Measurements from ENCODE around the gene AHCTF1. TPM values are rescaled to one million over a fixed set of nuclear protein-coding genes. Genes with fewer than 3 reads are reported as not detected.
"Not testable (repeated sequence)": the region's sequence is repeated elsewhere in the genome, so short reads cannot be mapped to it uniquely, and the experiment has no call there.

The AHCTF1 gene
- total and polyA plus RNA-seq, 4 experiments from 2014 or later = 5.7 to 59.0 (median 38.8) TPM

DNA sequence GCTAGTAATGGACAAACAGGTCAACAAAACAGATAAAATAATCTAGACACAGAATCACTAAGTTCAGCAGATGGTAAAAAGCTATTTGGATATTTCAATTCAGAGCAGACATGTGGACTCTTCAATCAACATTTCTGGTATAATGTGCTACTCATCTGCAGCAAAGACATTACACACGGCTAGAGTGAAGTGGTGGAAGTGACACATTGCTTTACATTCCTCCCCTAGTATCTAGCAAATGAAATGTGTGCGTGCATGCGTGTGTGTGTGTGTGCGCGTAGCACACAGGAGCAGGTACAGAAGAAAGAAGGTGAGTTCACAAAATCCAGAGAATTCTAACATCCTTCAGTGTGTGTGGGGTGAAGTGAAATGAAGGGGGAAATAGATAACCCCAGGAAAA, 8.3 kb downstream of the AHCTF1 start:
- H3K36me3 ChIP-seq (ENCODE audit: insufficient read depth, low read length) = no peaks in the 10 kb centered on the region
- intact Hi-C loops (cut with micrococcal nuclease) = no loop called here
- H3K4me1 ChIP-seq (ENCODE audit: insufficient read depth, low read length) = peaks cover 63% of the 10 kb centered on the region
- Mint-ChIP-seq H3K36me3 (peaks cover 17 to 38% of the 10 kb centered on the region in 2 donors), H3K4me3 (peak overlapping the region in 5 of 8 donors; percentile 41 to 70 (median 61)), H3K27me3 (no peaks in the 10 kb centered on the region), H3K4me1 (peaks cover 38 to 71% (median 45%) of the 10 kb centered on the region in 4 donors), H3K27ac (peak overlapping the region in 3 of 7 donors; percentile 33 to 57 (median 54)), H3K9me3 (peaks cover 0 to 5% (median 0%) of the 10 kb centered on the region in 8 donors)
- POLR2A ChIA-PET (ENCODE audit: partially characterized antibody) = no interaction called here
- no peaks in the 10 kb centered on the region for H3K9me3 ChIP-seq (ENCODE audit: control insufficient read depth in 1 of 2, low read length in 2 of 2)
- CTCF ChIA-PET (ENCODE audit: partially characterized antibody) = no interaction called here
- H3K27me3 ChIP-seq (ENCODE audit: insufficient read depth, low read length) = no peaks in the 10 kb centered on the region
- H3K4me3 ChIP-seq (ENCODE audit: low read length in 2 of 2) = no peak overlapping the region
- no peak overlapping the region for H3K27ac ChIP-seq (ENCODE audit: low read depth, low read length)
- no peak for DNase-seq

DNA sequence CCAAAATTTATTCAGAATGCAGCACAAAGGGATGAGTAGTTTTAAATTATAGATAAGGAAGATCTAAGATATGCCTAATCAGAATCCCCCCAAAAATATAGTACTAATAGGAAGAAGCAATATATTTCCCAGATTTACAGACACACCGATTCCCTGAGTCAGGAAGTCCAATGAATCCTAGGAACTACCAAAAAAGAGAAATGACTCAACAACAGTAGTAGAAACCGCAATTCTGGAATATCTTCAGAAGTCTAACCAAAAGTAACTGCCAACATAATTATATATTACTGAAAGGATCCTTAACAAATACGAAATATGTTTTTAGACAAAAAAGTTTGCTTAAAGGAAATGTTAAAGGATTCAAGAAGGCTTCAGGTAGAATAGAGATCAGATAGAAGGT, 10.3 kb downstream of the AHCTF1 start:
- no peaks in the 10 kb centered on the region for H3K27me3 Mint-ChIP-seq
- POLR2A ChIA-PET (ENCODE audit: partially characterized antibody) = no interaction called here
- Histone ChIP-seq H3K27me3 (ENCODE audit: insufficient read depth, low read length) (no peaks in the 10 kb centered on the region), H3K36me3 (ENCODE audit: insufficient read depth, low read length) (peaks cover 12% of the 10 kb centered on the region), H3K9me3 (ENCODE audit: control insufficient read depth in 1 of 2, low read length in 2 of 2) (no peaks in the 10 kb centered on the region), H3K4me1 (ENCODE audit: insufficient read depth, low read length) (peaks cover 54% of the 10 kb centered on the region), H3K27ac (ENCODE audit: low read depth, low read length) (no peak overlapping the region), H3K4me3 (ENCODE audit: low read length in 2 of 2) (no peak overlapping the region)
- DNase-seq = no peak
- H3K9me3 Mint-ChIP-seq = peaks cover 0 to 4% (median 0%) of the 10 kb centered on the region in 8 donors
- H3K4me3 Mint-ChIP-seq = peak overlapping the region in 2 of 8 donors; percentile 3 to 37
- CTCF ChIA-PET (ENCODE audit: partially characterized antibody) = no interaction called here
- intact Hi-C loops (cut with micrococcal nuclease) = no loop called here
- peaks cover 38 to 63% (median 50%) of the 10 kb centered on the region in 4 donors for H3K4me1 Mint-ChIP-seq
- peaks cover 17 to 48% of the 10 kb centered on the region in 2 donors for H3K36me3 Mint-ChIP-seq
- peak overlapping the region in 1 of 7 donors; percentile 28 for H3K27ac Mint-ChIP-seq

DNA sequence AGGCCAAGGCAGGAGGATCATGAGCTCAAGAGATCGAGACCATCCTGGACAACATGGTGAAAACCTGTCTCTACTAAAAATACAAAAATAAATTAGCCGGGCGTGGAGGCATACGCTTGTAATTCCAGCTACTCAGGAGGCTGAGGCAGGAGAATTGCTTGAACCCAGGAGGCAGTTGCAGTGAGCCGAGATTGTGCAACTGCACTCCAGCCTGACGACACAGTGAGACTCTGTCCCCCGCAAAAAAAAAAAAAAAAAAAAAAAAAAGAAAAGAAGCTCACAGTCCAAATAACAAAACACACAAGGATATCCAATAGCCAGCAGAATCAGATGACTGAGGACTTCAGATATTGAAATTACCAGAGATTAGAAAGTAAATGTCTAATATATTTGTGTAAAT, 11.8 kb downstream of the AHCTF1 start:
- Mint-ChIP-seq H3K4me1 (peaks cover 34 to 52% (median 40%) of the 10 kb centered on the region in 4 donors), H3K27me3 (no peaks in the 10 kb centered on the region), H3K27ac (no peak overlapping the region), H3K9me3 (no peaks in the 10 kb centered on the region), H3K36me3 (peaks cover 16 to 53% of the 10 kb centered on the region in 2 donors), H3K4me3 (no peak overlapping the region)
- intact Hi-C loops (cut with micrococcal nuclease) = no loop called here
- no peak for DNase-seq
- no peaks in the 10 kb centered on the region for H3K27me3 ChIP-seq (ENCODE audit: insufficient read depth, low read length)
- no peak overlapping the region for H3K4me3 ChIP-seq (ENCODE audit: low read length in 2 of 2)
- H3K4me1 ChIP-seq (ENCODE audit: insufficient read depth, low read length) = peaks cover 41% of the 10 kb centered on the region
- CTCF ChIA-PET (ENCODE audit: partially characterized antibody) = interaction anchor here (0.7 to 1.4 kb wide), 2 partner anchors 12 to 52 kb away, joined by 3 to 8 read pairs; no protein-coding TSS in a partner anchor
- POLR2A ChIA-PET (ENCODE audit: partially characterized antibody) = no interaction called here
- peaks cover 12% of the 10 kb centered on the region for H3K36me3 ChIP-seq (ENCODE audit: insufficient read depth, low read length)
- H3K9me3 ChIP-seq (ENCODE audit: control insufficient read depth in 1 of 2, low read length in 2 of 2) = no peaks in the 10 kb centered on the region
- no peak overlapping the region for H3K27ac ChIP-seq (ENCODE audit: low read depth, low read length)

- H3K4me3 ChIP-seq (ENCODE audit: low read length in 2 of 2); H3K9me3 Mint-ChIP-seq; H3K27ac Mint-ChIP-seq; CTCF ChIA-PET (ENCODE audit: partially characterized antibody); H3K4me3 Mint-ChIP-seq; H3K27me3 ChIP-seq (ENCODE audit: insufficient read depth, low read length); H3K27me3 Mint-ChIP-seq; H3K27ac ChIP-seq (ENCODE audit: low read depth, low read length); DNase-seq; H3K9me3 ChIP-seq (ENCODE audit: control insufficient read depth in 1 of 2, low read length in 2 of 2); intact Hi-C loops (cut with micrococcal nuclease): not testable (repeated sequence)
- Histone ChIP-seq H3K4me1 (ENCODE audit: insufficient read depth, low read length) (peaks cover 16% of the 10 kb centered on the region), H3K36me3 (ENCODE audit: insufficient read depth, low read length) (peaks cover 20% of the 10 kb centered on the region)
- H3K4me1 Mint-ChIP-seq = peaks cover 19 to 34% (median 25%) of the 10 kb centered on the region in 4 donors
- H3K36me3 Mint-ChIP-seq = peaks cover 25 to 64% of the 10 kb centered on the region in 2 donors
- POLR2A ChIA-PET (ENCODE audit: partially characterized antibody) = interaction anchor here (0.7 kb wide), 1 partner anchor 1758 kb away, joined by 3 read pairs; no protein-coding TSS in a partner anchor
These were observed 15.5 kb downstream of the AHCTF1 start for GRCh38 chr1:246916026-246916923.

GRCh38 chr1:246907472-246907871, 24.3 kb downstream of the AHCTF1 start:
- peaks cover 51 to 70% of the 10 kb centered on the region in 2 donors for H3K36me3 Mint-ChIP-seq
- H3K36me3 ChIP-seq (ENCODE audit: insufficient read depth, low read length) = peaks cover 40% of the 10 kb centered on the region
- POLR2A ChIA-PET (ENCODE audit: partially characterized antibody) = interaction anchor here (1.0 kb wide), 1 partner anchor 22 kb away, joined by 3 read pairs; no protein-coding TSS in a partner anchor

GRCh38 chr1:246906833-246907232, 24.9 kb downstream of the AHCTF1 start:
- peaks cover 47% of the 10 kb centered on the region for H3K36me3 ChIP-seq (ENCODE audit: insufficient read depth, low read length)

More at GRCh38 chr1:246907472-246907871, 24.3 kb downstream of the AHCTF1 start:
- no peaks in the 10 kb centered on the region for H3K9me3 Mint-ChIP-seq
- H3K27ac ChIP-seq (ENCODE audit: low read depth, low read length) = no peak overlapping the region
- H3K27me3 Mint-ChIP-seq = no peaks in the 10 kb centered on the region
- peak overlapping the region in 2 of 7 donors; percentile 46 to 85 for H3K27ac Mint-ChIP-seq
- no peaks in the 10 kb centered on the region for H3K27me3 ChIP-seq (ENCODE audit: insufficient read depth, low read length)
- CTCF ChIA-PET (ENCODE audit: partially characterized antibody) = interaction anchor here (0.8 to 2.0 kb wide), 9 partner anchors 9 to 581 kb away, joined by 3 to 15 read pairs (median 4); no protein-coding TSS in a partner anchor
- H3K4me3 ChIP-seq (ENCODE audit: low read length in 2 of 2) = no peak overlapping the region
- H3K4me1 ChIP-seq (ENCODE audit: insufficient read depth, low read length) = no peaks in the 10 kb centered on the region
- no peak overlapping the region for H3K4me3 Mint-ChIP-seq
- H3K9me3 ChIP-seq (ENCODE audit: control insufficient read depth in 1 of 2, low read length in 2 of 2) = no peaks in the 10 kb centered on the region
- peaks cover 0 to 14% (median 4%) of the 10 kb centered on the region in 4 donors for H3K4me1 Mint-ChIP-seq
- intact Hi-C loops (cut with micrococcal nuclease) = loop anchor here (5.0 to 10.0 kb wide), 2 partner anchors 167 to 465 kb away; partner anchors contain the start of gene ZNF670
- DNase-seq = peak in 4 of 5 donors; percentile 15 to 28 (median 22)

GRCh38 chr1:246901874-246902273, 29.9 kb downstream of the AHCTF1 start:
- intact Hi-C loops (cut with micrococcal nuclease) = loop anchor here (10.0 kb wide), 1 partner anchor 173 kb away; the partner anchor contains the start of gene ZNF670
- Histone ChIP-seq H3K27me3 (ENCODE audit: insufficient read depth, low read length) (no peaks in the 10 kb centered on the region), H3K27ac (ENCODE audit: low read depth, low read length) (no peak overlapping the region), H3K36me3 (ENCODE audit: insufficient read depth, low read length) (peaks cover 68% of the 10 kb centered on the region), H3K4me3 (ENCODE audit: low read length in 2 of 2) (no peak overlapping the region), H3K4me1 (ENCODE audit: insufficient read depth, low read length) (no peaks in the 10 kb centered on the region), H3K9me3 (ENCODE audit: control insufficient read depth in 1 of 2, low read length in 2 of 2) (no peaks in the 10 kb centered on the region)
- H3K27me3 Mint-ChIP-seq = no peaks in the 10 kb centered on the region
- peaks cover 0 to 8% (median 4%) of the 10 kb centered on the region in 4 donors for H3K4me1 Mint-ChIP-seq
- CTCF ChIA-PET (ENCODE audit: partially characterized antibody) = no interaction called here
- POLR2A ChIA-PET (ENCODE audit: partially characterized antibody) = no interaction called here
- no peak overlapping the region for H3K4me3 Mint-ChIP-seq
- H3K36me3 Mint-ChIP-seq = peaks cover 59 to 78% of the 10 kb centered on the region in 2 donors
- no peak overlapping the region for H3K27ac Mint-ChIP-seq
- no peak for DNase-seq
- H3K9me3 Mint-ChIP-seq = no peaks in the 10 kb centered on the region

More at GRCh38 chr1:246906833-246907232, 24.9 kb downstream of the AHCTF1 start:
- Histone ChIP-seq H3K27ac (ENCODE audit: low read depth, low read length) (no peak overlapping the region), H3K9me3 (ENCODE audit: control insufficient read depth in 1 of 2, low read length in 2 of 2) (no peaks in the 10 kb centered on the region), H3K4me3 (ENCODE audit: low read length in 2 of 2) (no peak overlapping the region), H3K27me3 (ENCODE audit: insufficient read depth, low read length) (no peaks in the 10 kb centered on the region), H3K4me1 (ENCODE audit: insufficient read depth, low read length) (no peaks in the 10 kb centered on the region)
- Mint-ChIP-seq H3K27me3 (no peaks in the 10 kb centered on the region), H3K4me3 (no peak overlapping the region), H3K27ac (peak overlapping the region in 2 of 7 donors; percentile 1 to 19), H3K9me3 (no peaks in the 10 kb centered on the region), H3K36me3 (peaks cover 53 to 73% of the 10 kb centered on the region in 2 donors), H3K4me1 (peaks cover 0 to 14% (median 4%) of the 10 kb centered on the region in 4 donors)
- no peak for DNase-seq
- intact Hi-C loops (cut with micrococcal nuclease) = loop anchor here (5.0 to 10.0 kb wide), 2 partner anchors 168 to 465 kb away; partner anchors contain the start of gene ZNF670
- ChIA-PET CTCF (ENCODE audit: partially characterized antibody) (interaction anchor here (0.7 to 2.0 kb wide), 10 partner anchors 8 to 581 kb away, joined by 3 to 15 read pairs (median 4); no protein-coding TSS in a partner anchor), POLR2A (ENCODE audit: partially characterized antibody) (no interaction called here)
